Measurements from ENCODE around the gene SEC22A.
A peak's percentile ranks its signal among the peaks of the same experiment; 100 is the strongest.

SEC22A gene

GRCh38 chr3:123201557-123202427 is at the start of gene SEC22A:
Gene SEC22A (plus strand): TSS chr3:123201943. CDS start chr3:123209218, 7,275 bp downstream.
- DNase-seq (ENCODE audit: low read depth), result peak; percentile 67

GRCh38 chr3:123152687-123153086 is 49.1 kb upstream of the SEC22A start:
- no peak for DNase-seq (ENCODE audit: low read depth)

GRCh38 chr3:123153125-123154019 is 48.4 kb upstream of the SEC22A start:
- no peak for DNase-seq (ENCODE audit: low read depth)

GRCh38 chr3:123154020-123154985 is 47.4 kb upstream of the SEC22A start:
- no peak for DNase-seq (ENCODE audit: low read depth)

GRCh38 chr3:123155471-123156011 is 46.2 kb upstream of the SEC22A start:
- no peak for DNase-seq (ENCODE audit: low read depth)

GRCh38 chr3:123156276-123156995 is 45.3 kb upstream of the SEC22A start:
- no peak for DNase-seq (ENCODE audit: low read depth)

- DNase-seq (ENCODE audit: low read depth), result no peak
Measured at GRCh38 chr3:123157209-123157597, 44.5 kb upstream of the SEC22A start.

GRCh38 chr3:123157598-123158287 is 44.0 kb upstream of the SEC22A start:
- DNase-seq (ENCODE audit: low read depth), result no peak

GRCh38 chr3:123158330-123158729 is 43.4 kb upstream of the SEC22A start:
- DNase-seq (ENCODE audit: low read depth), result no peak

- no peak for DNase-seq (ENCODE audit: low read depth)
Measured at GRCh38 chr3:123158899-123159390, 42.8 kb upstream of the SEC22A start.

- no peak for DNase-seq (ENCODE audit: low read depth)
Measured at GRCh38 chr3:123159926-123160635, 41.7 kb upstream of the SEC22A start.

GRCh38 chr3:123161167-123161566 is 40.6 kb upstream of the SEC22A start:
- DNase-seq (ENCODE audit: low read depth), result no peak

- no peak for DNase-seq (ENCODE audit: low read depth)
Measured at GRCh38 chr3:123163141-123163540, 38.6 kb upstream of the SEC22A start.

- no peak for DNase-seq (ENCODE audit: low read depth)
Measured at GRCh38 chr3:123165163-123165562, 36.6 kb upstream of the SEC22A start.

GRCh38 chr3:123167686-123168085 is 34.1 kb upstream of the SEC22A start:
- no peak for DNase-seq (ENCODE audit: low read depth)

GRCh38 chr3:123168122-123168521 is 33.6 kb upstream of the SEC22A start:
- DNase-seq (ENCODE audit: low read depth), result no peak

- DNase-seq (ENCODE audit: low read depth), result no peak
Measured at GRCh38 chr3:123168605-123169004, 33.1 kb upstream of the SEC22A start.

GRCh38 chr3:123169492-123169929 is 32.2 kb upstream of the SEC22A start:
- DNase-seq (ENCODE audit: low read depth), result no peak

- no peak for DNase-seq (ENCODE audit: low read depth)
Measured at GRCh38 chr3:123169930-123170329, 31.8 kb upstream of the SEC22A start.
